ENCODE data around the gene DDC. TPM values are rescaled to one million over a fixed set of nuclear protein-coding genes. Genes with fewer than 3 reads are reported as not detected.

DDC gene
- total RNA-seq, 4 donors from 2014 or later, result not detected

- Histone ChIP-seq H3K36me3 (no peaks in the 10 kb centered on the region), H3K27ac (replicated peaks in 1 of 4) (no peak overlapping the region), H3K27me3 (peaks cover 0 to 16% (median 0%) of the 10 kb centered on the region in 4 donors), H3K9me3 (no peaks in the 10 kb centered on the region), H3K4me1 (no peaks in the 10 kb centered on the region), H3K4me3 (no peak overlapping the region)
- intact Hi-C loops (cut with DNase I), result loop anchor here (10.0 kb wide), 1 partner anchor 205 kb away; no protein-coding TSS in a partner anchor
- TF ChIP-seq CTCF (IDR thresholded peaks at IDR 0.05), result no peak
- no peak for TF ChIP-seq POLR2A (IDR thresholded peaks at IDR 0.05; ENCODE audit: low read depth)
- TF ChIP-seq EP300 (IDR thresholded peaks at IDR 0.05), result no peak
- no peak for TF ChIP-seq POLR2AphosphoS5 (IDR thresholded peaks at IDR 0.05)
- DNase-seq (ENCODE audit: extremely low spot score), result no peak
- WGBS, result 78% methylated on average over 17 of the region's 17 CpGs
These were observed 155.1 kb downstream of the DDC start for GRCh38 chr7:50409856-50410745.

Small RNAs within 50 kb of the gene (small RNA-seq; reads per million reads assigned to genes)
- 0 reads per million in 3 donors for gene RNU6-1091P

Other genes starting within 250 kb of the DDC start
- 1 to 10 TPM; 3.3 to 6.1 (median 4.5) TPM for gene FIGNL1, start 115.1 kb downstream of the DDC start, total RNA-seq
- gene GRB10, start 217.5 kb upstream of the DDC start, total RNA-seq, result 10 to 100 TPM; 54.0 to 69.1 (median 61.6) TPM

Measured in esophagus muscularis mucosa (tissue), 4 donors.